Measurements from ENCODE around the gene CNTN4. TPM values are rescaled to one million over a fixed set of nuclear protein-coding genes. Genes with fewer than 3 reads are reported as not detected.
A peak's percentile ranks its signal among the peaks of the same experiment; 100 is the strongest.

Gene CNTN4
- total RNA-seq, 2 donors from 2014 or later, result 13.0 to 50.1 TPM

DNA sequence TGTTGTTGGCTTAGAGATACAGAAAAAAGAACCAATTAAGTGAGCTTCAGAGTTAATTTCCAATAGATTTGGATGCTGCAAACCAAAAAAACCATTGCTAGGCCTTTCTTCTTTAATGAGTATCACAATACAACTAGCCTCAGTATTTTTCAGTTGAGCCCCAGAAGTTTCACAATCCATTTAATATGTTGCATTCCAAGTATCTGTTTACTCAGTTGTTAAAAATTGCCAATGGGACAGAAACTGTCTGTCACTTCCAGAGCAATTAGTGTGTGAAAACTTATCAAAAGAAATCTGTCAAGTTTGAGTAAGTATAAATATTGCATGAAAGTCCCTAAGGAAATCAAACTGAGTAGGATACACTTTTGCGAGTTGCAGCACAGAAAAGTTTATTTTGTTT is 763.7 kb downstream of the CNTN4 start:
- peaks cover 15% of the 10 kb centered on the region for H3K4me1 ChIP-seq
- H3K27me3 ChIP-seq, result no peaks in the 10 kb centered on the region
- 6 to 17% methylated on average over 1 of the region's 1 CpG for WGBS, 2 donors
- intact Hi-C loops (cut with DNase I), result no loop called here
- H3K36me3 ChIP-seq (replicated peaks in 1 of 2; ENCODE audit: insufficient read depth in 1 of 2, low read depth in 2 of 2), result no peaks in the 10 kb centered on the region
- peak overlapping the region in 3 of 4 donors; percentile 40 to 61 (median 53) for H3K27ac ChIP-seq
- H3K9me3 ChIP-seq, result no peaks in the 10 kb centered on the region
- ATAC-seq (peak; percentile 77), DNase-seq (no peak)
- H3K4me3 ChIP-seq, result no peak overlapping the region
- TF ChIP-seq, protein P1, sequence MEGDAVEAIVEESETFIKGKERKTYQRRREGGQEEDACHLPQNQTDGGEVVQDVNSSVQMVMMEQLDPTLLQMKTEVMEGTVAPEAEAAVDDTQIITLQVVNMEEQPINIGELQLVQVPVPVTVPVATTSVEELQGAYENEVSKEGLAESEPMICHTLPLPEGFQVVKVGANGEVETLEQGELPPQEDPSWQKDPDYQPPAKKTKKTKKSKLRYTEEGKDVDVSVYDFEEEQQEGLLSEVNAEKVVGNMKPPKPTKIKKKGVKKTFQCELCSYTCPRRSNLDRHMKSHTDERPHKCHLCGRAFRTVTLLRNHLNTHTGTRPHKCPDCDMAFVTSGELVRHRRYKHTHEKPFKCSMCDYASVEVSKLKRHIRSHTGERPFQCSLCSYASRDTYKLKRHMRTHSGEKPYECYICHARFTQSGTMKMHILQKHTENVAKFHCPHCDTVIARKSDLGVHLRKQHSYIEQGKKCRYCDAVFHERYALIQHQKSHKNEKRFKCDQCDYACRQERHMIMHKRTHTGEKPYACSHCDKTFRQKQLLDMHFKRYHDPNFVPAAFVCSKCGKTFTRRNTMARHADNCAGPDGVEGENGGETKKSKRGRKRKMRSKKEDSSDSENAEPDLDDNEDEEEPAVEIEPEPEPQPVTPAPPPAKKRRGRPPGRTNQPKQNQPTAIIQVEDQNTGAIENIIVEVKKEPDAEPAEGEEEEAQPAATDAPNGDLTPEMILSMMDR (IDR thresholded peaks at IDR 0.05), result no peak
- TF ChIP-seq POLR2A (IDR thresholded peaks at IDR 0.05), result no peak

DNA sequence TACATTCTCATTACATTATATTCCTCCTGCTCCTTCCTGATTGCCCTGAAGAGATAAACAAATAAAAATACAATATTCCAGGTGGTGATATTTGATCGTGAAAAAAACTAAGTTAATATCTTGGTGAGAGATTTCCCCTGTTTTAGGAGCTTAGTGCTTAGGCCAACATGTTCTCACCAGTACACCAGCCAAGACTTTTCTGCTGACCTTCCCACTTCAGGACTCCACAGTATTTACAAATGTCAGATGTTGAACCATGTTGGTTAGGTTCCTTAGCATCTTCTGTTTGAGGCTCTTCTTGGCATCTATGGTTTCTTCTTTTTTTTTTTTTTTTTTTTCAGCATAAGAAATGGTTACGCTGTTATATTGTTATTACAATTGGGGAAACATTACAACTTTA is 764.5 kb downstream of the CNTN4 start:
- Histone ChIP-seq H3K9me3 (no peaks in the 10 kb centered on the region), H3K36me3 (replicated peaks in 1 of 2; ENCODE audit: insufficient read depth in 1 of 2, low read depth in 2 of 2) (no peaks in the 10 kb centered on the region), H3K4me3 (no peak overlapping the region), H3K27ac (peak overlapping the region in 2 of 4 donors; percentile 40 to 53), H3K27me3 (no peaks in the 10 kb centered on the region), H3K4me1 (peaks cover 15% of the 10 kb centered on the region)
- TF ChIP-seq POLR2A (IDR thresholded peaks at IDR 0.05), result no peak
- TF ChIP-seq, protein P1 (IDR thresholded peaks at IDR 0.05), result no peak
- ATAC-seq (no peak), DNase-seq (no peak)
- intact Hi-C loops (cut with DNase I), result no loop called here
- WGBS, 2 donors, result 39 to 70% methylated on average over 2 of the region's 2 CpGs

DNA sequence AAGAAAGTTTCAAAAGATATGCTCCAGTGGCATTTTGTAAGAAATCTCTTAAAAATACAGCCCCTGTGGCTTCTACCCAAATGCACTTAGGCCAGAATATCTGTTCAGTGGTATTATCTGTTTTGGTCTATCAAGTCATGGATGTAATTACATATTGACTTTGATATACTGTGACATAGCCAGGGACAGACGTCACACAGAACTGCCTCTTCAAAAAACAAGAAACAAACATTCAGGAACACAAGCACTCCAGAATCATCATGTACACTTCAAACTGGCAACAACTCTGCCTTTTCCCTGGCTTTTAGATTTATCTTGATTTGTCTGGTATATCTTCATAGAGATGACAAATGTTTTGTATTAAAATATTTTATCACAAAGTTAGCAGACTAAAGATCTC is 771.2 kb downstream of the CNTN4 start:
- no peaks in the 10 kb centered on the region for H3K4me1 ChIP-seq
- H3K9me3 ChIP-seq, result no peaks in the 10 kb centered on the region
- no peak overlapping the region for H3K27ac ChIP-seq
- 25 to 38% methylated on average over 1 of the region's 1 CpG for WGBS, 2 donors
- ATAC-seq (no peak), DNase-seq (no peak)
- TF ChIP-seq POLR2A (IDR thresholded peaks at IDR 0.05), result no peak
- TF ChIP-seq, protein P1 (IDR thresholded peaks at IDR 0.05), result no peak
- no peak overlapping the region for H3K4me3 ChIP-seq
- no peaks in the 10 kb centered on the region for H3K27me3 ChIP-seq
- no peaks in the 10 kb centered on the region for H3K36me3 ChIP-seq (replicated peaks in 1 of 2; ENCODE audit: insufficient read depth in 1 of 2, low read depth in 2 of 2)
- intact Hi-C loops (cut with DNase I), result no loop called here

DNA sequence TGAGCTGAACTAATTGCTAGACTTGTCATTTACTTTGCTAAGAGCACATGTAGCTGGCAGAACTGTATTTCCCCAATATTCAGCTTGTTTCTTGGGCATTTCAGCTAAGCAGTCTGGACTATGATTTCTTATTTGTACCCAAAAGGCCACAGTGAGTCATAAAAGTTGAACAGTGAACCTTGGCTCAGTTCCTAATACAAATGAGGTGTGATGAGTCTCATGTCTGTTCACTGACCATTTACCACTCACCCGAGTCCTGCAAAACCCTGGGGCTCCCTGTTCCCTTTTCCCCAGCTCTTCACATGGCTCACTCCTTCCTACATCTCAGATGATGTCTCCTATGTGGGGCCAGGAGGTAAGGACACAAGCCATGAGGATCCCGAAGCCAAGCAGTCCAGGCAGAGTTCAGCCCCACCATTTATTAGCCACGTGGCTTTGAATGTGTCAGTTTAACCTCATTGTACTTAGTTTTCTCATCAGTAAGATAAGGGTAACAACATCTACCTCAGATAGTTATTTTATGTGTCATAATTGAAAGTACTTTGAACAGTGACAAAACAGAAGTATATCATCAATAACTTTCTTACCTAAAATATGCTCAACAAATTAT is 772.2 kb downstream of the CNTN4 start:
- H3K4me3 ChIP-seq, result no peak overlapping the region
- no peaks in the 10 kb centered on the region for H3K36me3 ChIP-seq (replicated peaks in 1 of 2; ENCODE audit: insufficient read depth in 1 of 2, low read depth in 2 of 2)
- WGBS, 2 donors, result 27 to 37% methylated on average over 3 of the region's 3 CpGs
- H3K27me3 ChIP-seq, result no peaks in the 10 kb centered on the region
- ATAC-seq (no peak), DNase-seq (no peak)
- intact Hi-C loops (cut with DNase I), result no loop called here
- H3K4me1 ChIP-seq, result no peaks in the 10 kb centered on the region
- no peak overlapping the region for H3K27ac ChIP-seq
- no peaks in the 10 kb centered on the region for H3K9me3 ChIP-seq
- TF ChIP-seq, protein P1 (IDR thresholded peaks at IDR 0.05), result no peak
- no peak for TF ChIP-seq POLR2A (IDR thresholded peaks at IDR 0.05)

DNA sequence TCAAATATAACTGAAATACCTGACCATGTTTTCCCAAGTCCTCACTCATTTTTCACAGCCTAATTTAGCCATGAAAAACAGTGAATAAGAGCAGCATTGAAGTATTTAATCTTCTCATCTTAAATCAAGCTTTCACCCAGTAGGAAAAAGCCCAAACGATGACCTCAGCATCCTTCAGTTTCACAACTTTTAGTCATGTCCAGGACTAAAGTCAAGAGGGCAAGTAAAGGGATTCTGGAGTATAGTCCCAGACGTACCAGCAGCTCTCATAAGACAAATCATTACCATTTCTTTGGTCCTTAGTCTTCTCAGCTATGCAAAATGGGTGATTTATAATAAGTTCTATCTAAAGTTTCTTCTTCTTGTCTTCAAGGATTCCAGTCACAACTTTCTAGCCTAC is 774.2 kb downstream of the CNTN4 start:
- 36 to 45% methylated on average over 2 of the region's 2 CpGs for WGBS, 2 donors
- Histone ChIP-seq H3K4me1 (no peaks in the 10 kb centered on the region), H3K36me3 (replicated peaks in 1 of 2; ENCODE audit: insufficient read depth in 1 of 2, low read depth in 2 of 2) (no peaks in the 10 kb centered on the region), H3K9me3 (no peaks in the 10 kb centered on the region), H3K27me3 (no peaks in the 10 kb centered on the region), H3K4me3 (no peak overlapping the region), H3K27ac (no peak overlapping the region)
- no peak for ATAC-seq
- intact Hi-C loops (cut with DNase I), result no loop called here
- TF ChIP-seq, protein P1 (IDR thresholded peaks at IDR 0.05), result no peak
- no peak for TF ChIP-seq POLR2A (IDR thresholded peaks at IDR 0.05)
- no peak for DNase-seq

Measured in body of pancreas (tissue), 4 donors.